ENCODE data around the gene ATP6AP2. TPM values are rescaled to one million over a fixed set of nuclear protein-coding genes. Genes with fewer than 3 reads are reported as not detected.

The ATP6AP2 gene
- total RNA-seq, 1 experiment from 2014 or later, result 67.5 TPM

GRCh38 chrX:40542972-40543371 is 37.8 kb upstream of the ATP6AP2 start:
- H3K9me3 ChIP-seq (ENCODE audit: control insufficient read depth, low read depth, low read length), result no peaks in the 10 kb centered on the region
- no peak for TF ChIP-seq CTCF (conservative IDR thresholded peaks at IDR 0.05)
- no peak overlapping the region for H3K9ac ChIP-seq (ENCODE audit: extremely low read depth, insufficient read length, low read length)
- no peak overlapping the region for H4K91ac ChIP-seq (ENCODE audit: insufficient read length, low read depth, low read length)
- H2BK120ac ChIP-seq (ENCODE audit: low read depth, low read length, poor library complexity, severe bottlenecking), result no peak overlapping the region
- no peak overlapping the region for H2BK15ac ChIP-seq (ENCODE audit: low read depth, low read length)
- H2AFZ ChIP-seq (ENCODE audit: low read length), result no peak overlapping the region
- H4K5ac ChIP-seq (ENCODE audit: insufficient read length, low read depth, low read length), result no peak overlapping the region
- H3K4ac ChIP-seq (ENCODE audit: low read depth, low read length), result no peak overlapping the region
- H3K79me2 ChIP-seq (ENCODE audit: insufficient read depth, low read length), result no peaks in the 10 kb centered on the region
- H3K27ac Mint-ChIP-seq, result no peak overlapping the region
- no peaks in the 10 kb centered on the region for H3K27me3 ChIP-seq (ENCODE audit: insufficient read depth, low read length)
- peaks cover 0 to 7% (median 3%) of the 10 kb centered on the region in 3 experiments; a peak in 4 of 7 replicates for H3K36me3 Mint-ChIP-seq (ENCODE audit: insufficient read depth in 1 of 3, low read depth in 3 of 3)
- H3K4me1 Mint-ChIP-seq, result peaks cover 19 to 29% of the 10 kb centered on the region in 2 experiments
- H2AK5ac ChIP-seq (ENCODE audit: insufficient read length, low read length), result no peak overlapping the region
- no peak overlapping the region for H3K4me3 Mint-ChIP-seq
- no peak overlapping the region for H2BK5ac ChIP-seq (ENCODE audit: insufficient read length, low read length)
- no peak overlapping the region for H4K8ac ChIP-seq (replicated peaks; ENCODE audit: insufficient read length, low read depth, low read length)
- H3K79me1 ChIP-seq (ENCODE audit: insufficient read depth, low read depth, low read length, poor library complexity, severe bottlenecking), result no peaks in the 10 kb centered on the region
- no peak overlapping the region for H3K4me2 ChIP-seq (ENCODE audit: insufficient read depth, insufficient read length, low read length)
- H3K4me1 ChIP-seq (ENCODE audit: insufficient read depth, low read length), result peaks cover 5% of the 10 kb centered on the region; the same call in 1 of the 2 replicates
- H3K14ac ChIP-seq (ENCODE audit: insufficient read depth, low read length), result no peak overlapping the region
- no peak overlapping the region for H3K27ac ChIP-seq (ENCODE audit: insufficient read length, low read depth, low read length)
- DNase-seq, result no peak
- no peak overlapping the region for H2BK20ac ChIP-seq (ENCODE audit: low read depth, low read length, poor library complexity, severe bottlenecking)
- H3K23ac ChIP-seq (ENCODE audit: insufficient read length, low read depth, low read length), result no peak overlapping the region
- no peaks in the 10 kb centered on the region for H3K23me2 ChIP-seq (ENCODE audit: insufficient read length, low read depth, low read length, poor library complexity, severe bottlenecking)
- no peak overlapping the region for H3K56ac ChIP-seq (ENCODE audit: insufficient read length, low read depth, low read length)
- H4K20me1 ChIP-seq (ENCODE audit: control insufficient read depth, insufficient read depth, insufficient read length), result no peaks in the 10 kb centered on the region
- H3K27me3 Mint-ChIP-seq (ENCODE audit: low read depth), result peaks cover 9% of the 10 kb centered on the region
- WGBS (ENCODE audit: extremely low coverage, insufficient read length, low lambda C conversion rate), result no CpG with 5 or more reads among the region's 4 CpGs
- no peak overlapping the region for H3T11ph ChIP-seq (ENCODE audit: low read length)
- H3K9me3 Mint-ChIP-seq, result peaks cover 59 to 62% of the 10 kb centered on the region in 2 experiments
- no peak overlapping the region for H3K18ac ChIP-seq (ENCODE audit: insufficient read length, low read depth, low read length)
- no peak overlapping the region for H2BK12ac ChIP-seq (ENCODE audit: insufficient read length, low read depth, low read length)
